Erythroblast (primary cell): Measurements from ENCODE around the gene HDAC7.

ENCODE experiments used
- DNase-seq, 2 experiments: peaks; one replicate each; lab custom pipeline; 2025; lab: John Stamatoyannopoulos, UW
- GATA1 ChIP-seq: IDR thresholded peaks from 2 replicates; pipeline ENCODE4 v1.6.1; 2011; ENCODE audit warnings: low read depth, mild to moderate bottlenecking, control low read depth, low read length, moderate library complexity
- POLR2A ChIP-seq: IDR thresholded peaks from 2 replicates; pipeline ENCODE4 v1.6.1; 2011; ENCODE audit warnings: mild to moderate bottlenecking, low read length

The HDAC7 gene

GRCh38 chr12:47773062-47773857 lies 46.4 kb downstream of the HDAC7 start, which contains the start of gene SLC48A1:
TSS of gene SLC48A1 (plus strand) at chr12:47773238. CDS start at chr12:47773305, 67 bp downstream.
- TF ChIP-seq POLR2A (peak; percentile 65), GATA1 (no peak)
- peak; percentile 89 to 92 for DNase-seq

- no peak for DNase-seq
- TF ChIP-seq POLR2A (no peak), GATA1 (no peak)
Measured at GRCh38 chr12:47772738-47773061, 47.0 kb downstream of the HDAC7 start.

GRCh38 chr12:47772094-47772660 lies 47.5 kb downstream of the HDAC7 start:
- no peak for TF ChIP-seq GATA1
- no peak for TF ChIP-seq POLR2A

GRCh38 chr12:47771304-47771703 lies 48.4 kb downstream of the HDAC7 start:
- TF ChIP-seq POLR2A (no peak), GATA1 (no peak)
- no peak for DNase-seq

More at GRCh38 chr12:47772094-47772660, 47.5 kb downstream of the HDAC7 start:
- no peak for DNase-seq

GRCh38 chr12:47770086-47770726 lies 49.5 kb downstream of the HDAC7 start:
- peak; percentile 25 to 64 for DNase-seq
- TF ChIP-seq GATA1 = no peak
- no peak for TF ChIP-seq POLR2A

- peak; percentile 36 to 56 for DNase-seq
- TF ChIP-seq GATA1 = no peak
- TF ChIP-seq POLR2A = no peak
Measured at GRCh38 chr12:47769234-47770085, 50.2 kb downstream of the HDAC7 start.

- DNase-seq = no peak
- TF ChIP-seq GATA1 (no peak), POLR2A (no peak)
Measured at GRCh38 chr12:47768323-47768811, 51.3 kb downstream of the HDAC7 start.

GRCh38 chr12:47767216-47767724 lies 52.4 kb downstream of the HDAC7 start:
- peak; percentile 70 to 80 for DNase-seq
- TF ChIP-seq POLR2A (no peak), GATA1 (no peak)

GRCh38 chr12:47766502-47767215 lies 53.0 kb downstream of the HDAC7 start:
- no peak for DNase-seq
- no peak for TF ChIP-seq GATA1
- no peak for TF ChIP-seq POLR2A

- DNase-seq = no peak
- TF ChIP-seq GATA1 (no peak), POLR2A (no peak)
Measured at GRCh38 chr12:47763481-47764346, 56.0 kb downstream of the HDAC7 start.

- DNase-seq = peak; percentile 25 to 63
- TF ChIP-seq POLR2A (no peak), GATA1 (no peak)
Measured at GRCh38 chr12:47762850-47763465, 56.7 kb downstream of the HDAC7 start.
